RWPE1 (cell line): ENCODE data around the gene PLEKHF1.

Experiments used
- CTCF ChIA-PET: fragments of 350-600 bp; sonication (Branson Sonifier 250); formaldehyde crosslinking; extraction: SDS; loops from one replicate; lab custom pipeline; 2021; lab: Yijun Ruan, JAX
- POLR2A ChIA-PET: fragments of 400-600 bp; formaldehyde crosslinking; extraction: SDS; loops from one replicate; lab custom pipeline; 2020; ENCODE audit warnings: antibody characterized with exemption; ENCODE audit not compliant: low non-redundant PET; lab: Yijun Ruan, JAX
- DNase-seq: peaks from one replicate; pipeline ENCODE4 v3.0.0; 2012; ENCODE audit warnings: low spot score
- H3K27ac ChIP-seq: fragments of 450-650 bp; 2 replicates; pipeline ENCODE4 v1.5.1; 2017
- CTCF ChIP-seq: fragments of 450-650 bp; conservative IDR thresholded peaks from 2 replicates; pipeline ENCODE4 v1.5.1; 2017; ENCODE audit warnings: low read depth, mild to moderate bottlenecking

PLEKHF1 gene

GRCh38 chr19:29634002-29634401 is 31.3 kb upstream of the PLEKHF1 start:
- no peak for DNase-seq
- TF ChIP-seq CTCF = no peak
- CTCF ChIA-PET = interaction anchor here (0.5 kb wide), 1 partner anchor 61 kb away, joined by 3 read pairs; no protein-coding TSS in a partner anchor
- POLR2A ChIA-PET = interaction anchor here (0.6 kb wide), 1 partner anchor 34 kb away, joined by 3 read pairs; no protein-coding TSS in a partner anchor
- no peak overlapping the region for H3K27ac ChIP-seq

DNA sequence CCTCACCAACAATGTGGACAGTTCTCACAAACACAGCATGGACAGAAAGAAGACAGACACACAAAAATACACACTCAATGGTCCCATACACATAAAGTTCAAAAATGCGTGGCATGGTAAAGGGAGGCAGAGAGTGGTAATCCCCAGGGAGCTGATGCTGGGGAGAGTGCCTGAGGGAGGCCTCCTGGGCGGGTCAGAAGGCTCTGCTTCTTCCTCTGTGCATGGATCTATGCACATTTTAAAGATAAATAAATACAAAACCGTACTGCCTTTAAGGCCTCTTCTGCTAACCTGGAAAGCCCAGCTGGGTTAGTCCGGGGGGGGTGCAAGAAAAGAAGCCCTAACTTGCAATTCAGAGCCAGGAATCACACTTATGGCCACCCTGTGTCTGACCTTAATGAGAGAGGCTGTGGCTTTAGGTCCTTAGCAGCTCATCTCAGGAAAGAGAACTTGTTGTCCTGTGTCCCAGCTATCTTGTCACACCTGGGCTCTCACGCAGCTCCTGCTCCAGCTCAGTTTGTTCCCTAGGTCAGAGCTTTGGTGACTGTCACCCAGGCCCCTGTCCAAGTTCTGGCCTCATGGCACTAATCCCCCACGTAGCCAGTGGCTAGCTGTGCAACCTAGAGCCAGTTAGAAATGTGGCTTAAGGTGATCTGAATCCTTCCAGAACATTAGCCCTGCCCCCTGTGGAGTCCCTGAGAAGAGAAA is 30.7 kb upstream of the PLEKHF1 start:
- ChIA-PET CTCF (interaction anchor here (0.5 kb wide), 1 partner anchor 60 kb away, joined by 3 read pairs; no protein-coding TSS in a partner anchor), POLR2A (interaction anchor here (0.6 kb wide), 2 partner anchors 31 to 34 kb away, joined by 3 read pairs; partner anchors contain the start of gene PLEKHF1)
- DNase-seq = no peak
- TF ChIP-seq CTCF = no peak
- H3K27ac ChIP-seq = no peak overlapping the region

GRCh38 chr19:29635963-29636362 is 29.3 kb upstream of the PLEKHF1 start:
- H3K27ac ChIP-seq = no peak overlapping the region
- no peak for DNase-seq
- CTCF ChIA-PET = no interaction called here
- TF ChIP-seq CTCF = no peak
- POLR2A ChIA-PET = no interaction called here

DNA sequence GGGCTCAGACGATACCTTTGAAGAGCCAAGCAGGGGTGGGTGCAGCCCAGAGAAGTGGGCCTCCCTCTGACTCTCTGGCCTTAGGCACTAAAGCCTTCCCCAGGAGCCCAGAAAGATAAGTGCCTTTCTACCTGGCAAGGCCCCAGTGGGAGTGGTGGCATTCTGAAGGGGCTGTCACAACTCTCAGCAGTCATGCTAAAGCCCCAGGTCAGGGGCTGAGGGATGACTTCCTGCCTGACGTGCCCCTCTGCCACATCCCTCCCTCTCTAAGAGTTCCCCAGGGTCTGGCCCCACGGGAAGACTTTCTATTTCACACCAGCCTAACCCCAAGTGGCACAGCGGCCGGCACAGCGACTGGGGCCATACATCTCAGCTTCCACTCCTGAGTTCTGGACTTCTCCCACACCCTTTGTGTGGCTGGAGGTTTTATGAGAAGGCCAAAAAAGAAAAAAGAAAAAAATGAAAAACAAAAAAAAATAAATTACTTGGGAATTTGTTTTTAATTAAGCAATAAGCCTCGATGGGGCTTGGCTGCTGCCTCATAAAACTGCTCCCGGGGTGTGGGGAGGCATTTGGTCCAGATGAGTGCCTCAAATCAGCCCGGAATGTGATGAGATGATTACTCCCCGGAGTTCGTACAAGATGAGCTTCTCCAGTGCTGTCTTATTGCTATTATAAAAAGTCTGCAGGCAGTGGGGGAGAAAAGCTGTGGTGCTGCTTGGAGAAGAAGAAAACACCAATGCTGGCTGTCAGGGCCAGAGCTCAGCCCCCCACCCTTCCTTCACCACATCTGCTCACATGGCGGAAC is 28.5 kb upstream of the PLEKHF1 start:
- DNase-seq = no peak

GRCh38 chr19:29639086-29639485 is 26.2 kb upstream of the PLEKHF1 start:
- CTCF ChIA-PET = interaction anchor here (0.9 kb wide), 1 partner anchor 77 kb away, joined by 5 read pairs; no protein-coding TSS in a partner anchor
- TF ChIP-seq CTCF = no peak
- H3K27ac ChIP-seq = no peak overlapping the region
- POLR2A ChIA-PET = no interaction called here
- no peak for DNase-seq

More for the DNA sequence above, 28.5 kb upstream of the PLEKHF1 start:
- POLR2A ChIA-PET = no interaction called here
- H3K27ac ChIP-seq = no peak overlapping the region
- CTCF ChIA-PET = no interaction called here
- no peak for TF ChIP-seq CTCF

DNA sequence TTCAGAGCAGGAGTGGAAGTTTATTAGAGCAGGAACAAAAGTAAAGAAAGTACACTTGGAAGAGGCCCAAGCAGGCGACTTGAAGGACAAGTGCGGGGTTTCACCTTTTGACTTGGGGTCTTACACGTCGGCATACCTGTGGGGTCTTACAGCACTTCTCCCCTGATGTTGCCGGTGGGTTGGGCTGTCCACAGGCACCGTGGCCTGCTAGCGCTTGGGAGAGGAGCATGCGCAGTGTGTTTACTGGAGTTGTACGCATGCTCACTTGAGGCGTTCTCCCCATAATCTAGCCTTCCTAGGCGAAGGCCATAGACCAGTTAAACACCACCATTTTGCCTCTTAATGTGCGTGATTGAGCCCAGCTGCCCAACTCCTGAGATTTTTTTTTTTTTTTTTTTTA is 25.0 kb upstream of the PLEKHF1 start:
- POLR2A ChIA-PET = no interaction called here

More for the DNA sequence above, 25.0 kb upstream of the PLEKHF1 start:
- no peak for DNase-seq
- no peak for TF ChIP-seq CTCF
- H3K27ac ChIP-seq = no peak overlapping the region
- CTCF ChIA-PET = no interaction called here
